GM19239 (cell line): ENCODE measurements around the gene NFATC2IP.

Experiments used
- DNase-seq: peaks from one replicate; pipeline ENCODE4 v3.0.0; 2011; ENCODE audit warnings: low spot score; ENCODE audit not compliant: insufficient read length
- FAIRE-seq: peaks from 2 replicates; lab custom pipeline; 2011; peaks lifted over from hg19 to GRCh38; lab: Jason Lieb, UNC

The NFATC2IP gene

DNA sequence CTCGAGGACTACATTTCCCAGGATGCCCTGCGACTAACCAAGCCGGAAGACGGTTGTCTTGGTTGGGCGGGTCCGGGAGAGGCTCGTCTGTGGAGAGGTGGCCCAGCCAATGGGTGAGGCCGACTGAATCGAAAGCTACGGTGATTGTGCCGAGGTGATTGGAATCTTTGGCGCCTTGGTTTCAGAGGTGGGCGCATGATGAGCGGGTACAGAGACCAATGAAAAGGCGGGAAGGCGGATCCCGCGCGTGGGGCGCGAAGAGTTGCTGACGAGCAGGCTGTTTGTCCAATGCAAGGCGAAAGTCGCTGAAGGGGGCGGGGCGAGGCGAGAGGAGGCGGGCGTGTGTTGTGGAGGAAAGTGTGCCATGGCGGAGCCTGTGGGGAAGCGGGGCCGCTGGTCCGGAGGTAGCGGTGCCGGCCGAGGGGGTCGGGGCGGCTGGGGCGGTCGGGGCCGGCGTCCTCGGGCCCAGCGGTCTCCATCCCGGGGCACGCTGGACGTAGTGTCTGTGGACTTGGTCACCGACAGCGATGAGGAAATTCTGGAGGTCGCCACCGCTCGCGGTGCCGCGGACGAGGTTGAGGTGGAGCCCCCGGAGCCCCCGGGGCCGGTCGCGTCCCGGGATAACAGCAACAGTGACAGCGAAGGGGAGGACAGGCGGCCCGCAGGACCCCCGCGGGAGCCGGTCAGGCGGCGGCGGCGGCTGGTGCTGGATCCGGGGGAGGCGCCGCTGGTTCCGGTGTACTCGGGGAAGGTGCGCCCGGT lies at the start of gene NFATC2IP:
TSS of gene NFATC2IP (plus strand) at position 290 of the 762 bp plus-strand sequence. CDS start at position 365, 75 bp downstream.
- peak; percentile 94 for DNase-seq
- FAIRE-seq, result peak; percentile 99

DNA sequence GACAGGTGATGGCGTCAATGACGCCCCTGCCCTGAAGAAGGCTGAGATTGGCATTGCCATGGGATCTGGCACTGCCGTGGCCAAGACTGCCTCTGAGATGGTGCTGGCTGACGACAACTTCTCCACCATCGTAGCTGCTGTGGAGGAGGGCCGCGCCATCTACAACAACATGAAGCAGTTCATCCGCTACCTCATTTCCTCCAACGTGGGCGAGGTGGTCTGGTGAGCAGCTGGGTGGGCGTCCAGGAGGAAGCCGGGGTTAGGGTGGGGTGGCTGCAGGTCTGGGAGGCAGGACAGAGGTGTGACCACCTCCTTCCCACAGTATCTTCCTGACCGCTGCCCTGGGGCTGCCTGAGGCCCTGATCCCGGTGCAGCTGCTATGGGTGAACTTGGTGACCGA lies 48.9 kb upstream of the NFATC2IP start:
- DNase-seq, result no peak
- FAIRE-seq, result no peak

DNA sequence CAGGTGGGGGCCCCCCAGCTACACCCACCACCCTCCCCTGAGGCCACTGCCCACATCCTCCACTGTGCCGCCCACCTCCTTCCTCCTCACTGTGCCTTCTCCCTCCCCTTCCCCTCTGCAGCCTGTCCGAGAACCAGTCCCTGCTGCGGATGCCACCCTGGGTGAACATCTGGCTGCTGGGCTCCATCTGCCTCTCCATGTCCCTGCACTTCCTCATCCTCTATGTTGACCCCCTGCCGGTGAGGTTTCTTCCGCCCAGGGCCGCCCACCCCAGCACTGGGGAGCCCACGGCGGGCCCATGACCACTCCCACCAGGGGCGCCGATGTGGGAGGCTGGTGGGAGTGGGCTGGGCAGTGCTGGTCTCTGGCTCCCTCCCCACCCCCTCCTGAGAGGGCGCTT lies 47.8 kb upstream of the NFATC2IP start:
- DNase-seq, result no peak
- no peak for FAIRE-seq

DNA sequence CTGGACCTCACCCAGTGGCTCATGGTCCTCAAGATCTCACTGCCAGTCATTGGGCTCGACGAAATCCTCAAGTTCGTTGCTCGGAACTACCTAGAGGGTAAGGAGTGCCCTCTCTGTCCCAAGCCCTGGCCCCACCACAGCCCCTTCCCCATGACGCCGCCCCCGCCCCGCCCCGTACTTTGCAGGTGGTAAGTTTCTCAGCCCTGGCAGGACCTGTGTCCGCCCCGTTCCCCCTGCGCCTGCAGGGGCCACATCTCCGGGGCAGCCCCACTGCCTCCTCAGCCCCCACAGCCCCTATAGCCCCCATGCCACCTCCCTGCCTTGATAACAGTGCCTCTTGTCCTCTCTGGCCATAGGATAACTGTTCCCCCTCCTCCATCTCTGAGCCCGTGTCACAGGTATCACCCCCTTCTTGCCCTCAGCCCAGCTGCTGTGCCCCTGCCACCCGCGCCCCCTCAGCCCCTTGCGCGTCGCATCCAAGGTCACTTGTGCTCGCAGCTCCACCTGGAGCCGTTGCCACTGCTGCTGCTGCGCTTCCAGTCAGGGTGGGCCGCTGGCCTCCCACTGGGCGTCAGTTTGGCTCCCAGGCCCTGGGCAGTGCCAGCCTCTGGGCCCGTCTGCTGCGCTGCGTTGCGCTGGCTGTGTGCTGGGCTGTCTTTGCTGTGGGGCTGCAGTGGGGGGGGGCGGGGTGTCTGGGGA lies 47.2 kb upstream of the NFATC2IP start:
- no peak for FAIRE-seq

DNA sequence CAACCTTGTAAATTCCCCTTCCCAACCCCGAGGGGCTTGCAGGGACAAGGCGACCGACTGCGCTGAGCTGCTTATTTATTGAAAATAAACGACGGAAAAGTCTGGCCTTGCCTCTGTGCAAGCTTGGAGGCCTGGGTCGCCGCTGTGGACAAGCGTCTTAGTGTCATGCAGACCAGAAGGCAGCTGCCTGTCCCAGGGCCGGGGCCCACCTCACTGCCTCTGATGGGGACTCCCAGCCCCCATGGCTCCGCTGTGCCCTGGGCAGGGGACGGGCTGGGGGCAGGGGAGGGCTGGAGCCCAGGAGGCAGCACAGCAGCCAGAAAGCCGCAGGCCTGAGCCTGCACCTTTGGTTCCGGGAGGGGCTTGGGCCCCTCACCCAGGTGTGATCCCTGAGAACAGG lies 46.4 kb upstream of the NFATC2IP start:
- FAIRE-seq (no peak), DNase-seq (no peak)

More for the DNA sequence above, 47.2 kb upstream of the NFATC2IP start:
- DNase-seq, result no peak

DNA sequence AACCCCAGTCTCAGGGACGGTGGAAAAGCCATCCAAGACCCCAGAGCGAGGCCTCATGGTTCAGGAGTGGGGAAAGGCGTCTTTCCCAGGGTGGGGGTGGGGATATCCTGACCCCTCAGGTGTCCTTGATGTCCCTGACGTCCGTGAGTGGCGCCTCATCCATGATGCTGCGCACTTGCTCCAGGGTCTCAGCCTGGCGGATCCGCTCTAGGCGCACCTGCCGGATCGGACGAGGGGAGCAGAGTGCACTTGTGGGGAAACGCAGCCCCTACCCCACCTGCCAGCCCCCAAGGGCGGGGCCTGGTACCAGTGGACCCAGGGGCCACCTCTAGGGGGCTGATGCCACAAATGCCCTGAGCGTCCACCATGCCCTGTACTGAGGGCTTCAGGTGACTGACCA lies 45.9 kb upstream of the NFATC2IP start:
- DNase-seq, result no peak
- FAIRE-seq, result no peak

DNA sequence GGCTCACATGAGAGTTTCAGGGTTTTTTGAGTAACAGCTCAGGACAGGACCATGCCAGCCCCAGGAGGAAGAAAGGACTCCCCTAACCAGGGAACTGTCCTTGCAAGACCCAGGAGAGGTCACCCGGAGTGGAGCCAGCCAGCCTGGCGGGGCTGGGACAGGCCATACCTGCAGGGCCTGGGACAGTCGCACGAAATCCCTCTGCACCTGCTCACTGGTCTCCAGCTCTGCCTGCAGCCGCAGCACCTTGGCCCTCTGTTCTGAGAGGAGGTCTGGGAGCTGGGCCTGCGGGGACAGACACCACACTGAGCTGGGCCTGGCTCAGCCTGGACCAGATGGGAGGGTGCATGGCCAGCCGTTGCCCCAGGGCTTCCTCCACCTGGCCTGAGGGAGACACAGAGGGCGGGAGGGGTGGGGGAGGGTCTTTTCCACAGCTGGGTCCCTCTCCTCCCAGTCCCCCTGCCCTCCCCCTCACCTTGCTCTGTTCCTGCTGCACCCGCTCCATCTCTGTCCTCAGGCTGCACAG lies 45.4 kb upstream of the NFATC2IP start:
- FAIRE-seq (no peak), DNase-seq (no peak)

DNA sequence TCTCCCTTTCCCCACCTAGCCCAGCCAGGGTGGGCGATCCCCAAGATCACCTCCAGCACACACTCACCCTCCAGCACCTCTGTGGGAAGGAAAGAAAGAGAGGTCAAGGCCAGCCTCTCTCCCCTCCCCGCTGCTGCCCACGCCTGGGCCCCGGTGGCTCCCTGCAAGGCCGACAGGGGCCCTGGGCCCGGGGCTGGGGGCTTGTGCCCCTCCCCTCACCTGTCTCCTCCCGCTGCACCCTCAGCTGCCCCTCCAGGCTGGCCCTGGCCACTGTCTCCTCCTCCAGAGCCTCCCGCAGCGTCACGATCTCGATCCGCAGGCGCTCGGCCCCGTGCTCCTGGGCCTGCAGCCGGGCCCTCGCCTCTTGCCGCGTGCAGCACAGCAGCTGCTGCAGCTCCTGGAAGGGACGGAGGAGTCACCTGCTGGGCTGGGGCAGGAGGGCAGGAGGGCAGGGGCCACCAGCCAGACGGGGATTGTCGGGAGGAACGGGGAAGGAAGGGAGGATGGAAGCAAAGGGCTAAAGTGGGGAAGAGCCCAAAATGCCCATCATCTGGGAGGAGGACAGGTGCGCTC lies 44.9 kb upstream of the NFATC2IP start:
- no peak for FAIRE-seq

DNA sequence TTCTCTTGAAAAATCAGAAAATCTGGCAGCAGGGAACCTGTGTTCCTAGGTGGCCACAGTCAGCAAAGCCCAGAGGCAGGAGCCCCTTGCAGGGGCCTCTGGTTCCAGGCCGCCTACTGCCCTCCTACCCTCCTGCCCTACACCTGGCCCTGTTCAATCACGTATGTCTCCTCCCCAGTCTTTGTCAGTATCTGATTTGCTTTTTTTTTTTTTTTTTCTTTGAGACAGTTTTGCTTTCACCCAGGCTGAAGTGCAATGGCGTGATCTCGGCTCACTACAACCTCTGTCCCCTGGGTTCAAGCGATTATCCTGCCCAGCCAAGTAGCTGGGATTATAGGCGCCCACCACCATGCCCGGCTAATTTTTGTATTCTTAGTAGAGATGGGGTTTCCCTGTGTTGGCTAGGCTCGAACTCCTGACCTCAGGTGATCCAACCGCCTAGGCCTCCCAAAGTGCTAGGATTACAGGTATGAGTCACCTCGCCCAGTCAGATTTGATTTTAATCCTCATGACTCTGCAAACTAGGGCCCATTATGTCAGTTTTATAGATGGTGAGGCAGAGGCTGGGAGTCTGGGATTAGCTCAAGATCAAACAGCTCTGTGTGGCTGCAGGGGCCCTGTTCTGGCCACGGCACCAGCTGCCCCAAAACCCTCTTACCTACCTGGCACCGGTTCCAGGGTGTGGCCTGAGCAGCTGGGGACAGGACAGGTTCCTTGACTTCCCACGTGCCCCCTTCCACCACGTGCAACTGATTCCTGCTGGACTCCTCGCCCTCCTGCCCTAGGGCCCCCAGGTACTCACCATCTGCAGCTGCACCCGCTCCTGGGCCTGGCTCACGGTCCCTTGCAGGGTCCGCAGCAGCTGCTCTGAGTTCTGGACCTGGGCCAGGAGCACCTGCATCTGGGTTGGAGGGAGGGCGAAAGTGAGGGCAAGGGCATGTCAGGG lies 40.4 kb upstream of the NFATC2IP start:
- FAIRE-seq (no peak), DNase-seq (no peak)

More for the DNA sequence above, 44.9 kb upstream of the NFATC2IP start:
- DNase-seq, result no peak

DNA sequence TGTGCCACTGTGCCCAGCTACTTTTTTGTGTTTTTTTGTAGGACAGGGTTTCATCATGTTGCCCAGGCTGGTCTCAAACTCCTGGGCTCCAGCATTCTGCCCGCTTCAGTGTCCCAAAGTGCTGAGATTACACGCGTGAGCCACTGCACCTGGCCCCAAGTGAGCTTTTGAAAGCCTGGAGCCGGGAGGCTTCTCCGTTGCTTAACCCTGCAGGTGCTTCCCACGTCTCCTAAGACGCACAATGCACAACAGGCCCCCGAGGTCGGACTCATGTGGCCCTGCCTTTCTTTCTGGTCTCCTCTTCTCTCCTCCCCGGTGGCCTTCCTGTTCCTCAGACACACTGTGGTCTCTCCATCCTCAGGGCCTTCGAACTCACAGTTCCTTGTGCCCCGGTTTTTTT lies 38.2 kb upstream of the NFATC2IP start:
- DNase-seq, result no peak
- no peak for FAIRE-seq

DNA sequence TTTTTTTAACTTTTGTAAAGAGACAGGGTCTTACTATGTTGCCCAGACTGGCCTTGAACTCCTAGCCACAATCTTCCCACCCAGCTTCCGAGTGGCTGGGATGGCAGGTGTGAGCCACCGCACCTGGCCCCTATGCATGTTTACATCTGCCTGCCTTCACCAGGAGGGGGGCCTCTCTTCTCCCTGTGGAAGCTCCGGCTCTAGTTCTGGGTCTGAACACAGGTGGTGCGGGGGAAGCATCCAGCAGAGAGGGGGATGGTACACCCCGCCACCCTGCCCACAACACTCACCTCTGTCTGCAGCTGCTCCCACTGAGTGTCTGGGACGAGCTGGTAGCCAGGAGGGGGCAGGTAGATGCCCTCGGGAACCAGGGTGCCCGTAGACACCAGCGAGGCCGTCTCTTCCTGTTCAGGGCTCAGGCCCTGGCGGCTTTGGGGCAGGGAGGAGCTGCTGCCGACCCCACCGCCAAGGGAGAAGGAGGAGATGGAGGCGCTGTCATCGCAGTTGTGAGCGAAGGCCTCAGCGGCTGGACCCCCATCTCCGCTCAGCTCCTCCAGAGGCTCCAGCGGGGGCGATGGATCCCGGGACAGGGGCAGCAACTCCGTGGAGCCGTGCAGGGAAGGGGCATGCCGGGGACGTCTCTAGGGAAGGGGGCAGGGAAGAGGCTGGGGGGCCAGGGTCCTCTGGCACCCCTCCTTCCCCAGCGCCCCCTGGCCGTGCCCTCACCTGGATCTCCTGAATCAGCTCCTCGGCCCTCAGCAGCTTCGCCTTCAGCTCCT lies 36.6 kb upstream of the NFATC2IP start:
- FAIRE-seq, result no peak
- DNase-seq, result no peak

DNA sequence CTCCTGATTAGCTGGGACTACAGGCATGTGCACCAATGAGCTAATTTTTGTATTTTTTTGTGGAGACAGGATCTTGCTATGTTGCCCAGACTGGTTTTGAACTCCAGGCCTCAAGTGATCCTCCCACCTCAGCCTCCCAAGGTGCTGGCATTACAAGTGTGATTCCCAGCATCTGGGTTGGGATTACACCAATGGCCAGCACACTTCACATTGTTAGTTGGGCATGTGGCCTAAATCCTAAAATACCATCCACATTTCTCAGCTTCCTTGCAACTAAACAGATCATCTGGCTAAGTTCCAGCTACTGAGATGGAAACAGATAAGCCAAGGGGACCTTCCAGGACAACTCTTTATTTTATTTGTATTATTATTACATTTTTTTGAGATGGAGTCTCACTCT lies 35.6 kb upstream of the NFATC2IP start:
- DNase-seq (no peak), FAIRE-seq (no peak)

DNA sequence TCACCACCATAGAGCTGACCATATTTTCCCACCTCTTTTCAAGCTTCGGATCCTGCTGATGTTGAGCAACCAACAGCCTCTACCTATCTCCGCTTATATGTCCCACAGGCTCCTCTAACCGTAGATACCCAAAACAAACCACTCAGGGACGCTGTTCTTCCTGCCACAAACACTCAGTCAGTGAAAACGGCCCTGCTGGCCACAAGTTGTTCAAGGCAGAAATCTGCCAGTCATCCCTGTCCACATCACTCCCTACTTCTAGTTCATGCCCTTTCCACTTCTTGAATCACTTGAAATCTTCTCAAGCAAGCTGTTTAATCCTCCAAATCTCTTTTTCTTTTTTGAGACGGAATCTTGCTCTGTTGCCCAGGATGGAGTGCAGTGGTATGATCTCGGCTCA lies 33.6 kb upstream of the NFATC2IP start:
- no peak for DNase-seq

DNA sequence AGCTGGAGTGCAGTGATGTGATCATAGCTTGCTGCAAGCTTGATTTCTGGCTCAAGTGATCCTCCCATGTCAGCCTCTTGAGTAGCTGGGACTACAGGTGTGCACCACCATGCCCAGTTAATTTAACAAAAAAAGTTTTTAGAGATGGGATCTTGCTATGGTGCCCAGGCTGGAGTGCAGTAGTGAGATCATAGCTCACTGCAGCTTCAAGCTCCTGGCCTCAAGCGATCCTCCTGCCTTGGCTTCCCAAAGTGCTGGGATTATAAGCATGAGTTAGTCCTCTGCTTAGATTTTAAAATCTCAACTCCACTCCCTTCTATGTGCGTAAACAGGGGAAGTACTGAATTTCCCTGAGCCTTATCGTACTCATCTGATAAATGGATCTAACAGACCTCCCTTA lies 32.0 kb upstream of the NFATC2IP start:
- DNase-seq (no peak), FAIRE-seq (no peak)

More for the DNA sequence above, 33.6 kb upstream of the NFATC2IP start:
- FAIRE-seq, result no peak

DNA sequence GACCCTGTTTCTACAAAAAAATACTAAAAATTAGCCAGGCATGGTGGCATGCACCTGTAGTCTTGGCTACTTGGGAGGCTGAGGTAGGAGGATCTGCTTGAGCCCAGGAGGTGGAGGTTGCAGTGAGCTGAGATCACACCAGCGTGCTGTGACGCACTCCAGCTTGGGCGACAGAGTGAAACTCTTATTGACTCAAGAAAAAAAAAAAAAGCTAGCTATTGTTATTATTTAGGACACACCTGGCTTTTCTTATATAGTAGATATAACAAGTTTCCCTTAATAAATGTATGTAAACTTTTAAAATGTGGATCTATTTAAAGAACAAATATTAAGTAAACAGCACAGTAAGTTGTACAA lies 27.5 kb upstream of the NFATC2IP start:
- FAIRE-seq (no peak), DNase-seq (no peak)

DNA sequence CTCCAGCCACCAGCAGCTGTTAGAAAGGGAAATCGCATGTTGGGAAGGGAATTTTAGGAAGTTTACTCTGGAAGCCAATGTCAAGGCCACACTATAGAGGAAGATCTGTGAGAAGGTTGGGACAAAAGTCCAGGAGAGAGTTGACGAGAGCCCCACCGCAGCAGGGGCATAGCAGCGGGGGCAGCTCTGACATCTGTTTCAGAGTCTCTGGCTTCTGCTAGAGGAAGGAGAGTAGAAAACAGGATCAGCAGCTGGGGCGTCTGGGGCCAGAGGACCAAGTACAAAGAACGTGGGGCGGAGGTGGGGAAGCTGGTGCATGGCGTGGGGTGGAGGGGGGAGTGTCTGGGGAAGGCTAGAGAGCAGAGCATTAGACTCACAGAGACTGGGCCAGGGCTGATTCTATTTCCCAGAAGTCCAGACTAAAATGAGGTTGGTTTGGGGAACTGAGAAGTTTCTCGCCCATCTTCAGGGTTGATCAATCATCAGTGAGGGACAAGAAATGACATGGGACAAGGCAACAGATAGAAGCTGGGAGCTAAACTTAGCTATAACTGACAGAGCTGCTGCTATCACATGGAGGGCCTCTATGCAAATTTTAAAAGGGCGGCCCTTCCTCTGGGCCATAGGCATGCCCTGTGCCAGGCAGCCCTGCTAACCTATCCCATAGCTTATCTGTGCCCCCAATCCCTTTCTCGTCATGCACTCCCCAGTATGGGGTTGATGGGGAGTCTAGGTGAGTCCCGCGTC lies 26.9 kb upstream of the NFATC2IP start:
- DNase-seq (peak; percentile 67), FAIRE-seq (peak; percentile 92)

DNA sequence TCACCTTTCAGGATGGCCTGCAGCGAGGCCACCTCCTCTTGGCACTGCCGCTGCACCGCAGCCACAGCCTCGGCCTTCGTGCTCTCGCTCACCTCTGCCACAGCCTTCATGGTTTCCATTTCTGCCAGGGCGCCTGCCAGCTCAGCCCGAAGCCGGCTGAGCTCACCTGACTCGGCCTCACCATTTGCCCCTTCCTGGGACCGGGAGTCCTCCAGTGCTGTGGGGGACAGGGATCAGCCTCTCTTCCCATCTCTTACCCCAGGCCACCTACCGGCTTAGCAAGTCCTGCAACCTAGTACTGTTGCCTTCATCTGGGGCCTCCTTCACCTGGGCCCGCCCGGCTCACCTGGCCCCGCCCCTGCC lies 26.4 kb upstream of the NFATC2IP start:
- no peak for DNase-seq
- FAIRE-seq, result no peak

DNA sequence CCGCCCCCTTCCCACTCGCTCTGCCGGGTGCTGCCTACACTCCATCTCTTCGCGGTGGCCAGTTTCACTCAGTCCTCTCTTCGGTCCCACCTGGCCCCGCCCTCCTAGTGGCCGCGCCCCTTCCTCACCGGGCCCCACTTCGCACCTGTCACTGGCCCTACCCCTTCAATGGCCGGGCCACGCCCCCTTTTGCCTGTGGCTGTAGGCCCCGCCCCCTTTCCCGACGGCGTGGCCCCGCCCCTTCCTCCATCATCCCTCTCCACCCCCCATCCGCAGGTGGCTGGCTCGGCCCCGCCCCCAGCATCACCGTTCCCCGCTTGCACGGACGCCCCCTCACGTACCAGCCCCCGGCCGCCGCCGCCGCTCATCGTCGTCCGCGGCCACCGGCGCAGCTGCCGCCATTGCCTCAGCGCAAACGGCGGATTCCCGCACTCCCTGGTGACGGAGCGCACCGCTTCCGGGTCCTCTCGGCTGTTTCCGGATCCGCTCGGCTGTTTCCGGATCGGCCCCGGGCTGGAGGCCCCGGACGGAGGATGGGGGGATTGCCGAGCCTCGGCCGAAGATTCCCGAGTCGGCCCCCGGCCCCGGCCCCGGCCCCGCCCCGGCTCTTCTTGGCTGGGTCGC lies 25.9 kb upstream of the NFATC2IP start, which contains the start of gene RABEP2:
TSS of gene RABEP2 (minus strand) at position 477 of the 624 bp plus-strand sequence. CDS start at position 402, 75 bp downstream.
- DNase-seq, result peak; percentile 87
- peak; percentile 84 for FAIRE-seq
